ENCODE results near the gene EHMT1.

- no peak for TF ChIP-seq HDAC2 (IDR thresholded peaks at IDR 0.05)
- TF ChIP-seq ZNF274 (IDR thresholded peaks at IDR 0.05; ENCODE audit: insufficient read depth, insufficient read length) = no peak
- TF ChIP-seq RAD21 (IDR thresholded peaks at IDR 0.05; ENCODE audit: insufficient read depth, low read depth, low read length) = no peak
- TF ChIP-seq NFYA (IDR thresholded peaks at IDR 0.05; ENCODE audit: borderline replicate concordance, low read depth, low read length) = no peak
- no peak for TF ChIP-seq TAF1 (IDR thresholded peaks at IDR 0.05; ENCODE audit: borderline replicate concordance, low read depth, low read length)
- no peak for TF ChIP-seq JUNB (IDR thresholded peaks at IDR 0.05)
- TF ChIP-seq ASH2L (IDR thresholded peaks at IDR 0.05; ENCODE audit: borderline replicate concordance, low read depth) = no peak
These were observed 263.7 kb downstream of the EHMT1 start for GRCh38 chr9:137882506-137882821.

Data from GM12878 (cell line).